ENCODE measurements around the gene IFT43. TPM values are rescaled to one million over a fixed set of nuclear protein-coding genes. Genes with fewer than 3 reads are reported as not detected.

Gene IFT43
- total RNA-seq, 1 donor, result 26.8 TPM

- TF ChIP-seq CTCF (IDR thresholded peaks at IDR 0.05; ENCODE audit: insufficient read depth, low read length), result no peak
- DNase-seq (ENCODE audit: low read depth), result no peak
- no peak overlapping the region for H3K4me3 ChIP-seq (ENCODE audit: low read depth, low read length)
Observed at GRCh38 chr14:76063327-76063726, 77.8 kb downstream of the IFT43 start.

DNA sequence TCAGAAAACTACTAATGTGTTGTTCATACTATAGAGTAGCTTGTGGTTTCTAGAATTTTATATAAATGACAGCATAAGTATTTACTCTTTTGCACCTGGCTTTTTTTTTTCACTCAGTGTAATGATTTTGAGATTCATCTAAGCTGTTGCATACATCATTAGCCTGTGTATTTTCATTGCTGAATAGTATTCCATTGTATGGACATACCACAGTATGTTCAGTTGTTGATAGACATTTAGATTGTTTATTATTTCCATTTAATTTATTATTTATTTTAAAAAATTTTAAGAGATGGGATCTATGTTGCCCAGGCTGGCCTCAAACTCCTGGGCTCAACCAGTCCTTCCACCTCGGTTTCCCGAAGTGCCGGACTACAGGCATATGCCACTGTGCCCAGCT, 80.0 kb downstream of the IFT43 start:
- no peak for DNase-seq (ENCODE audit: low read depth)
- no peak overlapping the region for H3K4me3 ChIP-seq (ENCODE audit: low read depth, low read length)
- no peak for TF ChIP-seq CTCF (IDR thresholded peaks at IDR 0.05; ENCODE audit: insufficient read depth, low read length)

GRCh38 chr14:76067536-76067935, 82.0 kb downstream of the IFT43 start:
- TF ChIP-seq CTCF (IDR thresholded peaks at IDR 0.05; ENCODE audit: insufficient read depth, low read length), result no peak
- no peak for DNase-seq (ENCODE audit: low read depth)

DNA sequence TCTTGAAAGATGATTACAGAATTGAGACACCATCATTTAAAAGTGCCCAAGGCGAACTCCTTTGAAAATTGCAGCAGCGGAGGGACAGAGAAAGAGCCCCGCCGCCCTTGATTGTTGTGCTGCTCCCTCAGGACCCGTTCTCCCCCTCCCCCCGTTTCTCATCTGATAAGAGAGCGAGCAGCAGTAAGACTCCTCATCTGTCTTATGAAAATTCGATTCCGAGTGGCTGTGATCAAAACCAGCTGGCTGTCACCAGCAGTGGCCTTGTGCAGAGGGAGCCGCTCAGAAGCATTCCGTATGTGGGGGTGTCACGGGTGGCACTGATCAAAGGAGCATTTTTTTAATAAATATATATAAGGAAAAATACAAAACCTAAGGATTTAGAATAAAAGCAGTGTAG, 88.2 kb downstream of the IFT43 start:
- H3K4me3 ChIP-seq (ENCODE audit: low read depth, low read length), result no peak overlapping the region
- no peak for DNase-seq (ENCODE audit: low read depth)
- no peak for TF ChIP-seq CTCF (IDR thresholded peaks at IDR 0.05; ENCODE audit: insufficient read depth, low read length)

More at GRCh38 chr14:76067536-76067935, 82.0 kb downstream of the IFT43 start:
- no peak overlapping the region for H3K4me3 ChIP-seq (ENCODE audit: low read depth, low read length)

DNA sequence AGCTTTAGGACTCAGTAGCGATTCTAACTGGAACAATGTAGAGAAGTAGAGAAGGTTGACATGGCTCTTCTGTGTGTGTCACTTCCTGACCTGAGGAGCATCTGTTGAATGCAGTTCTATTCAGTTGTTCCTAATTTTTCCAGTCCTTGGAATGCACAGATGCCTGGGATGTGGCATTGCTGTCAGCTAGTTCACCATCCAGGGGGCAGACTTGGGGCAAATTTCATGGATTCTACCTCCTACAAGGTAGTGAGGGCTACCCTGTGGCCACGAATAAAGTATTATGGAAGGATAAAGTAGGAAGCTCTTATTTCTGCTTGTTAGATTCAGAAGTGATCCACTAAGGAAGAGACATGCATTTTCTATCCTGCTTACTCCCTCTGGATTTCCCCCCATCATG, 91.8 kb downstream of the IFT43 start:
- no peak for DNase-seq (ENCODE audit: low read depth)
- H3K4me3 ChIP-seq (ENCODE audit: low read depth, low read length), result no peak overlapping the region
- no peak for TF ChIP-seq CTCF (IDR thresholded peaks at IDR 0.05; ENCODE audit: insufficient read depth, low read length)

GRCh38 chr14:76078501-76078900, 92.9 kb downstream of the IFT43 start:
- H3K4me3 ChIP-seq (ENCODE audit: low read depth, low read length), result no peak overlapping the region
- no peak for TF ChIP-seq CTCF (IDR thresholded peaks at IDR 0.05; ENCODE audit: insufficient read depth, low read length)
- DNase-seq (ENCODE audit: low read depth), result no peak

GRCh38 chr14:76080025-76080424, 94.5 kb downstream of the IFT43 start:
- no peak overlapping the region for H3K4me3 ChIP-seq (ENCODE audit: low read depth, low read length)
- no peak for TF ChIP-seq CTCF (IDR thresholded peaks at IDR 0.05; ENCODE audit: insufficient read depth, low read length)
- DNase-seq (ENCODE audit: low read depth), result no peak
